Panc1 (cell line): ENCODE results near the gene DCDC2.

Experiments used
- CTCF ChIP-seq: fragments of 450-650 bp; IDR thresholded peaks from 2 replicates; pipeline ENCODE4 v1.5.1; 2017; ENCODE audit warnings: mild to moderate bottlenecking
- POLR2AphosphoS5 ChIP-seq: IDR thresholded peaks from 2 replicates; pipeline ENCODE4 v1.6.1; 2012; ENCODE audit warnings: mild to moderate bottlenecking, low read depth, low read length, moderate library complexity

DNA sequence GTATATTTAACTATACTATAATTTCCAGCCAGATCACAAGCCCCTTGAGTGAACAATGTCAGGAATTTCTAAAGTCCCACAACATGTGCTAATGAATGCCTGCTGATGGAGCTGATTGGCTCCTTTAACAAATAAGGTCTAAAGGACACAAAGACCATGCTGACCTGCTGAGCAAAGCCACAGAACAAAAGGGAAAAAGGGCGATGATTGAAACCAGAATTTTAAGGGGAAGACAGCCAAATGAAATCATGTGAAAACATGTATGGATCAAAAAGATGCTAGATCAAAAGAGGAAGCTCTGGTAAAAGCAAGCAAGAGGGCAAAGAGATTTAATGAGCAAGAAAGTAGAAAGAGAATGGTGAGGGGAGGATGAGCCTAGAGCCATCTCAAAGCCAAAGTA is 105.6 kb downstream of the DCDC2 start:
- no peak for TF ChIP-seq CTCF
- TF ChIP-seq POLR2AphosphoS5 = no peak
